HG02759 (cell line): ENCODE data around the gene SLIT3.

Experiments used
- ATAC-seq: cut with Tn5 transposase; IDR thresholded peaks from one replicate; pipeline ENCODE4 v1.9.1; 2021; ENCODE audit warnings: mild to moderate bottlenecking, moderate library complexity; ENCODE audit not compliant: unreplicated experiment

Gene SLIT3

GRCh38 chr5:168726342-168726741 is 574.6 kb downstream of the SLIT3 start:
- ATAC-seq: no peak

GRCh38 chr5:168724227-168724626 is 576.7 kb downstream of the SLIT3 start:
- ATAC-seq: no peak

GRCh38 chr5:168723037-168723436 is 577.9 kb downstream of the SLIT3 start:
- ATAC-seq: no peak

GRCh38 chr5:168721966-168722365 is 579.0 kb downstream of the SLIT3 start:
- no peak for ATAC-seq

- ATAC-seq: no peak
Measured at GRCh38 chr5:168721002-168721753, 579.8 kb downstream of the SLIT3 start.

- ATAC-seq: no peak
Measured at GRCh38 chr5:168720575-168720974, 580.4 kb downstream of the SLIT3 start.

- ATAC-seq: no peak
Measured at GRCh38 chr5:168714046-168714445, 586.9 kb downstream of the SLIT3 start.

GRCh38 chr5:168713051-168713450 is 587.9 kb downstream of the SLIT3 start:
- no peak for ATAC-seq

GRCh38 chr5:168712280-168712924 is 588.5 kb downstream of the SLIT3 start:
- no peak for ATAC-seq

GRCh38 chr5:168710706-168711105 is 590.2 kb downstream of the SLIT3 start:
- no peak for ATAC-seq

- no peak for ATAC-seq
Measured at GRCh38 chr5:168707716-168708695, 592.9 kb downstream of the SLIT3 start.

GRCh38 chr5:168706655-168707069 is 594.3 kb downstream of the SLIT3 start:
- ATAC-seq: no peak

GRCh38 chr5:168705321-168705720 is 595.6 kb downstream of the SLIT3 start:
- no peak for ATAC-seq

- no peak for ATAC-seq
Measured at GRCh38 chr5:168702511-168702910, 598.4 kb downstream of the SLIT3 start.

- ATAC-seq: no peak
Measured at GRCh38 chr5:168701641-168702040, 599.3 kb downstream of the SLIT3 start.

- no peak for ATAC-seq
Measured at GRCh38 chr5:168699002-168699401, 601.9 kb downstream of the SLIT3 start.

- ATAC-seq: no peak
Measured at GRCh38 chr5:168697034-168697720, 603.8 kb downstream of the SLIT3 start.

GRCh38 chr5:168696611-168697010 is 604.3 kb downstream of the SLIT3 start:
- ATAC-seq: no peak

GRCh38 chr5:168695301-168695835 is 605.6 kb downstream of the SLIT3 start:
- ATAC-seq: no peak

- ATAC-seq: no peak
Measured at GRCh38 chr5:168694289-168694688, 606.6 kb downstream of the SLIT3 start.
